Stomach (tissue), 9 donors: Measurements from ENCODE around the gene CERK. TPM values are rescaled to one million over a fixed set of nuclear protein-coding genes. Genes with fewer than 3 reads are reported as not detected.

Experiments
- DNase-seq, 2 donors: peaks; one replicate each; pipeline versions ENCODE4 v3.0.0 to v3.0.0-alpha.2; 2013 to 2019
- H3K27ac ChIP-seq, 5 donors: fragments of 200-600 bp in 4 of 5; sonication (generic) in 4 of 5; one replicate each; pipeline ENCODE4 v1.5.1; 2013 to 2019; ENCODE audit warnings: mild to moderate bottlenecking in 1 of 5, moderate library complexity in 1 of 5
- H3K27me3 ChIP-seq, 3 donors: fragments of 200-600 bp; sonication (generic); one replicate each; pipeline ENCODE4 v1.5.1; 2017 to 2019; ENCODE audit warnings: mixed run types in 1 of 3
- H3K36me3 ChIP-seq, 4 donors: fragments of 200-600 bp; sonication (generic); 1 replicate in 3 of 4; 2 replicates in 1 of 4; pipeline ENCODE4 v1.5.1; 2016 to 2019
- H3K4me1 ChIP-seq, 4 donors: fragments of 200-600 bp; sonication (generic); one replicate each; pipeline ENCODE4 v1.5.1; 2016 to 2019
- H3K4me3 ChIP-seq, 4 donors: fragments of 200-600 bp; sonication (generic) in 3 of 4; one replicate each; pipeline ENCODE4 v1.5.1; 2016 to 2019; ENCODE audit warnings: mild to moderate bottlenecking in 1 of 4
- H3K9me3 ChIP-seq, 4 donors: fragments of 200-600 bp; sonication (generic); one replicate each; pipeline ENCODE4 v1.5.1; 2016 to 2019
- EP300 ChIP-seq: sonication (generic); formaldehyde crosslinking; IDR thresholded peaks from one replicate; pipeline ENCODE4 v1.6.1; 2017; ENCODE audit warnings: antibody characterized with exemption
- POLR2A ChIP-seq, 4 donors: fragments of 450-650 bp; IDR thresholded peaks; one replicate each; pipeline ENCODE4 v1.6.1; 2016; ENCODE audit warnings: antibody characterized with exemption in 4 of 4, control low read depth in 2 of 4, mild to moderate bottlenecking in 1 of 4, moderate library complexity in 1 of 4
- POLR2AphosphoS5 ChIP-seq, 3 donors: sonication (generic); formaldehyde crosslinking; IDR thresholded peaks; one replicate each; pipeline ENCODE4 v1.6.1; 2016; ENCODE audit warnings: antibody characterized with exemption in 3 of 3
- WGBS, 5 donors: extraction: QIAGEN DNeasy Blood & Tissue Kit in 3 of 5; methylation state at CpG; one replicate each; pipeline versions ENCODE4 v1.1.5 to v1.1.7; 2013 to 2018; 5-methylcytosine and 5-hydroxymethylcytosine counted together
- intact Hi-C: fragments of 100-400 bp; cut with DNase I; formaldehyde crosslinking; loops from one replicate; pipeline ENCODE4 v1.15.1; 2023; ENCODE audit warnings: low total_unique reads
- polyA plus RNA-seq, 3 donors: library from polyadenylated mRNA; stranded (reverse); fragments of 200-250 nt; gene quantifications; one replicate each; pipeline ENCODE4 v1.2.3, GENCODE V29; 2013
- total RNA-seq, 5 donors: library from RNA; depleted of rRNA; stranded (reverse); fragments of >200 nt; gene quantifications; one replicate each; pipeline versions ENCODE4 v1.1.0 to v1.2.3, GENCODE V29; 2014 to 2016
- TF ChIP-seq, protein P1 (sequence below), 7 experiments: fragments of 450-650 bp in 4 of 7; fragments of 200-600 bp in 3 of 7; sonication (generic) in 3 of 7; IDR thresholded peaks; one replicate each; pipeline ENCODE4 v1.5.1; 2016 to 2019; ENCODE audit warnings: antibody characterized with exemption in 7 of 7, control low read depth in 2 of 7, mild to moderate bottlenecking in 1 of 7
- donor health status: healthy with polysubstance abuse.
- donor health status: Bipolar disorder and iron deficiency.
- donor health status: healthy.

Gene CERK
- total and polyA plus RNA-seq, 8 donors = 12.5 to 59.4 (median 31.5) TPM

DNA sequence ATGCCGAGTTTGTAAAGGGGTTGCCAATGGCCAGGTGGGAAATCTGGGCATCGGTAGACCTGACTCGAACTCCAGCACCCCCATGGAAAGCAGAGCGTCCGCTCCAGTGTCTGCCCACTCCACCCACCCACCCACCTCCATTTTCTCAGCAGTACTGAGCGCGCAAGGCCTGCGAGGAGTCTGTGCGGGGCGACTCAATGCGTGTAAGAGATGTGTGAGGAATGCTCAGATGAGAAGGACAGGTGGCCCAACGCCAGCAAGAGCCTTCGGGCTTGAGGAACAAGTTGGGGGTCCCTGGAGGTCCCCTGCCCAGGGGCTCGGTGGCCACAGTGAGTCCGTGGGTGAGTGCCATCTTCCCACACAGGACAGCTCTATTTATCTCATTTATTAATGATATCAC lies 50.6 kb downstream of the CERK start:
- H3K4me3 ChIP-seq = no peak overlapping the region
- TF ChIP-seq, protein P1, sequence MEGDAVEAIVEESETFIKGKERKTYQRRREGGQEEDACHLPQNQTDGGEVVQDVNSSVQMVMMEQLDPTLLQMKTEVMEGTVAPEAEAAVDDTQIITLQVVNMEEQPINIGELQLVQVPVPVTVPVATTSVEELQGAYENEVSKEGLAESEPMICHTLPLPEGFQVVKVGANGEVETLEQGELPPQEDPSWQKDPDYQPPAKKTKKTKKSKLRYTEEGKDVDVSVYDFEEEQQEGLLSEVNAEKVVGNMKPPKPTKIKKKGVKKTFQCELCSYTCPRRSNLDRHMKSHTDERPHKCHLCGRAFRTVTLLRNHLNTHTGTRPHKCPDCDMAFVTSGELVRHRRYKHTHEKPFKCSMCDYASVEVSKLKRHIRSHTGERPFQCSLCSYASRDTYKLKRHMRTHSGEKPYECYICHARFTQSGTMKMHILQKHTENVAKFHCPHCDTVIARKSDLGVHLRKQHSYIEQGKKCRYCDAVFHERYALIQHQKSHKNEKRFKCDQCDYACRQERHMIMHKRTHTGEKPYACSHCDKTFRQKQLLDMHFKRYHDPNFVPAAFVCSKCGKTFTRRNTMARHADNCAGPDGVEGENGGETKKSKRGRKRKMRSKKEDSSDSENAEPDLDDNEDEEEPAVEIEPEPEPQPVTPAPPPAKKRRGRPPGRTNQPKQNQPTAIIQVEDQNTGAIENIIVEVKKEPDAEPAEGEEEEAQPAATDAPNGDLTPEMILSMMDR (IDR thresholded peaks at IDR 0.05) = no peak
- no peak for TF ChIP-seq POLR2AphosphoS5 (IDR thresholded peaks at IDR 0.05)
- TF ChIP-seq POLR2A (IDR thresholded peaks at IDR 0.05) = no peak
- intact Hi-C loops = no loop called here
- H3K27me3 ChIP-seq = no peaks in the 10 kb centered on the region
- peaks cover 51 to 75% (median 73%) of the 10 kb centered on the region in 4 donors for H3K36me3 ChIP-seq
- peak overlapping the region in 2 of 5 donors; percentile 36 to 85 for H3K27ac ChIP-seq
- no peak for DNase-seq
- no peaks in the 10 kb centered on the region for H3K9me3 ChIP-seq
- 86 to 97% (median 90%) methylated on average over 12 to 15 of the region's 15 CpGs for WGBS, 5 donors
- H3K4me1 ChIP-seq = peaks cover 37 to 50% (median 47%) of the 10 kb centered on the region in 4 donors

DNA sequence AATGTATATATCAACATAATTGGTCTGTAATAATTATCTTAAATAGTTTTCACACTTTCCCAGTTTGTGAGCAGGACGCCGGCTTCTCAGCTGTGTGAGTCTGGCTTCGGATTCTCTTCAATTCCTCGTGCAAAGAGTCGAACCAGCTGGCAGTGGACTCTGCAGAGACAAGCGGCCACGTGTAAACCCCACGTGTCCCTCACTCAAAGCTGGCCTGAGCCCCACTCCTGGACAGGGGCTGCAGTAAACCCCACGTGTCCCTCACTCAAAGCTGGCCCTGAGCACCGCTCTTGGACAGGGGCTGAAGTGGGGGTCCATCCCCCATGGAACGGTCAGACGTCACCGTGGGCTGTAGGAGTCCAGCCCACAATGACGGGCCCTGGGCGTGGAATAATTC lies 51.0 kb downstream of the CERK start:
- Histone ChIP-seq H3K27ac (peak overlapping the region in 2 of 5 donors; percentile 36 to 85), H3K36me3 (peaks cover 51 to 71% (median 69%) of the 10 kb centered on the region in 4 donors), H3K4me1 (peaks cover 37 to 50% (median 47%) of the 10 kb centered on the region in 4 donors), H3K4me3 (no peak overlapping the region), H3K9me3 (no peaks in the 10 kb centered on the region), H3K27me3 (no peaks in the 10 kb centered on the region)
- intact Hi-C loops = no loop called here
- WGBS, 5 donors = 81 to 87% (median 86%) methylated on average over 14 to 15 of the region's 15 CpGs
- TF ChIP-seq, protein P1 (IDR thresholded peaks at IDR 0.05) = no peak
- TF ChIP-seq POLR2AphosphoS5 (IDR thresholded peaks at IDR 0.05) (no peak), POLR2A (IDR thresholded peaks at IDR 0.05) (no peak), EP300 (no peak)
- DNase-seq = no peak

DNA sequence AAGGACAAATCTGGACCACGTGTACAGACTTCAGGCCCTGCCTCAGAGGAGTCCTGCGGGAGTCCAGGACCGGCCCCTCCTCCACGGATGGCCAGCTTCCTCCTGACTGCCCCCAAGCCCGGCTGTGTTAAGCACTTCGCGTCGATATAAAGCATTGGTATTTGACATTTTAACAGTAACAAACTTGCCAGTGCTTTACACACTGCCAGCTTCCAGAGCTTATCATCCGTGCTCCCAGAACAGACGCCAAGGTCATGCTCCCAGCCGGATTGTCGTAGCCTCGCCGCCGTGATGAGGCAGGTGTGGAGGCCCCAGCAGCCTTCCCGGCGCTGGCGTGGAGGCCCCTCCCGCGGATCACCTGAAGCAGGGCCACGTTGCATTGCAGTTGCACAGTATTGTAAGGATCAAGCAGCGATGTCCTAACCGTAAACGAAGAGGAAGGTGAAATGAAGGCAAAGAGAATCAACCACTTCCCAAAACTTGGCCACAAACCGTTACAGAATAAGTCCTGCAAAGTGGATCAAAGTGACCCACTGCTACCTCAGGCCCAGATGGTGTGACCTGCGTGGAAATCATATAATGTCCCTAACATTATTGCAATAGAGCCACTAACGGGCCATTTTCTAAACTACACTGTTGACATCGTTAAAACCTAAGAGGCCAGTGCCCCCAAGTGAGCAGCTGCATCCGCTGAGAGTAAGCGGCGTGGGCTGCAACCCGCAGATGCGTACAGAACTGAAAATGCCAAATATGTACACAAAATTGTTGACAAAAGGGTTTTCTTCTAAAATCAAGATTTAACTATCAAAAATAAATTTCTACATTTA lies 51.6 kb downstream of the CERK start:
- Histone ChIP-seq H3K27ac (peak overlapping the region; percentile 68 to 85 (median 82)), H3K4me1 (peaks cover 37 to 50% (median 47%) of the 10 kb centered on the region in 4 donors), H3K36me3 (peaks cover 45 to 65% (median 63%) of the 10 kb centered on the region in 4 donors), H3K4me3 (peak overlapping the region in 1 of 4 donors; percentile 22), H3K9me3 (no peaks in the 10 kb centered on the region), H3K27me3 (no peaks in the 10 kb centered on the region)
- TF ChIP-seq, protein P1 (IDR thresholded peaks at IDR 0.05) = no peak
- peak in 2 of 3 donors; percentile 9 to 23 for TF ChIP-seq POLR2AphosphoS5 (IDR thresholded peaks at IDR 0.05)
- WGBS, 5 donors = 37 to 48% (median 39%) methylated on average over 33 of the region's 33 CpGs
- peak; percentile 60 to 76 for DNase-seq
- intact Hi-C loops = no loop called here

DNA sequence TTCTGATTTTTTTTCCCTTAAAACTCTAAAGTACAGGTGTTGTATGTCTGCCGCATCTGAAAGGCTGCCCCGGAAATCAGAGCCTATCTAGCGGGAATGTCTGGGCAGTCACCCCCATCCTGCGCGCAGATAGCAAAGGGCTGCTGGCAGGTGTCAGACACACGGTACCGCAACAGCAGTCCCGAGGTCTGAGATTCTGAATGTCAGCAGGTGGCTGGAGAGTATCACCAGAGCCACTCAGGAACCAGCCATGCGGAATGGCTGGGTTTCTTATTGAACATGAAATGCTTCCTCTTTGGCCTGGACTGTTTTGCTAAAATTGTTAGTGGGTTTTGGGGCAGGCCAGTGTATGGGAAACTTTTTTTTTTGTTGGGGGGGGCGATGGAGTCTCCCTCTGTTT lies 53.3 kb downstream of the CERK start:
- TF ChIP-seq POLR2AphosphoS5 (IDR thresholded peaks at IDR 0.05) (no peak), POLR2A (IDR thresholded peaks at IDR 0.05) (no peak), EP300 (no peak)
- TF ChIP-seq, protein P1 (IDR thresholded peaks at IDR 0.05) = no peak
- Histone ChIP-seq H3K4me1 (peaks cover 40 to 56% (median 49%) of the 10 kb centered on the region in 4 donors), H3K4me3 (no peak overlapping the region), H3K36me3 (peaks cover 33 to 48% (median 45%) of the 10 kb centered on the region in 4 donors), H3K9me3 (no peaks in the 10 kb centered on the region), H3K27me3 (no peaks in the 10 kb centered on the region), H3K27ac (peak overlapping the region in 4 of 5 donors; percentile 68 to 85 (median 79))
- WGBS, 5 donors = 31 to 58% (median 43%) methylated on average over 10 of the region's 10 CpGs
- peak; percentile 32 to 46 for DNase-seq
- intact Hi-C loops = no loop called here
